Activated CD4-positive, alpha-beta T cell treated with anti-CD3 and anti-CD28 coated beads for 1 hour (primary cell): ENCODE measurements around the gene MCRIP1.

ENCODE experiments used
- DNase-seq: peaks from one replicate; pipeline ENCODE4 v3.0.0-alpha.2; 2020

Gene MCRIP1

DNA sequence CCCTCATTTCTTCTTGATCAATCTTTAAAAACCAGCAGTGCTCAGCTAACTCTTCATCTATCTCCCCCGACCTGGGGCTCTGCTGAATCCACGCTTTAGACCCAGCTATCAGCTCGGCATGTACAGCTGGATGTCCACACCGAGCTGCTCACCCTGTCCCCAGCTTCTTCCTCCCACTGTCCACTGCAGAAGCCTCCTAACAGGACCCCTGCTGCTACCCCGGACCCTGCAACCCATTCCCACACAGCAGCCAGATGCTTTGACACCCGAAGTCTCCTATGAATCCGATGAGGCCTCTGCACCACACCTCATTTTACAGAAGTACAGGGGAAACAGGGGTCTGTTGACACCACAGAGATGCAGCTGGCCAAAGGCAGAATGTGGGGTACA, 15.3 kb downstream of the MCRIP1 start:
- no peak for DNase-seq

DNA sequence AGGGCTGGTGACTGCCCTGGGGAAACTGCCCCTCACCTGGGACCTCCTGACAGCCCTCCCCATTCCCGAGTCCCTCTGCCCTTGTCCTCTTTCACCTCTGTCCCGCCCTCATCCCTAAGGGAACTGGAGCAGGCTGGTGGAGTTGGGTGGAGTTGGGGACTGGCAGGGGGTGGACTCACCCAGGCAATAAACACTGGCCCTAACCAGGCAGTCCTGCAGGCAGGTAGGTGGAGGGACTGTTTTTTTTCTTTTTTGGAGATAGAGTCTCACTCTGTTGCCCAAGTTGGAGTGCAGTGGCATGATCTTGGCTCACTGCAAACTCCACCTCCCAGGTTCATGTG, 17.5 kb downstream of the MCRIP1 start:
- DNase-seq: no peak

DNA sequence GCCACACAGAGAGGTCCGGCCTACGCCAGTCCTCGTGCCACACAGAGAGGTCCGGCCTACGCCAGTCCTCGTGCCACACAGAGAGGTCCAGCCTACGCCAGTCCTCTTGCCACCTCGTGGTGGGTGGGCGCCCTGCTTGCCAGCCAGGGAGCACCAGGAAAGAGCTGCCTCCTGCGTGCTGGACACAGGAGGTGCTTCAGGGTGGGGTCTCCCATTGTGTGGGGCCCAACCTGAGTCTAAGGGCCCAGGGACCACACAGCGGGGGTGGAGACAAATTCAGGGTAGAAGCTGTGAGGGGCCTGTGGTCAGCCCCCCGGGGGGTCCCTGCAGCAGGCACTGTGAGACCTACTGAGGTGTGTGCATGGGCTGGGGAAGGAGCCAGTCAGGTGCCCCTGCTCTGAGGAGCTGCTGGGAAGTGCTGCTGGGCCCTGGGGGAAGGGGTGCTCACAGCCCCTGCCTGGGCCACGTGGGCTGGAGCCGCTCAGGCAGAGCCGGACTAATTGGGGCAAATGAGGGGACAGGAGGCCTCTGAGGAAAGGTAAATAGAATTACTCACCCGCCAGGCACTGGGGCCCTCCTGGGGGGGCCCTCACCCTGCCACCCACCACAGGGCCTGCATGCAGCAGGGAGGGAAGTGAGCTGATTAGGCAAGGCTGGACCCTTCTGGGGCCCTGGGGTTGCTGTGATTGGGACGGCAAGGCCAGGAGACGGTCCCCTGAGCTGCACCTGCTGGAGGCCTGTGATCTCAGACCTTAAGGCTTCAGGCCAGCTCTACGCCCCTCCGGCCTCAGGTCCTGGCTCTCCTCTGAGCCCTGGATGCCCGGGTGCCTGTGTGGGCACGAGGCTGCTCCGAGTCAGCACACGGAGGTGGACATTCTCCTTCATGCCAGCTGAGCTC, 18.1 kb downstream of the MCRIP1 start:
- DNase-seq: no peak

DNA sequence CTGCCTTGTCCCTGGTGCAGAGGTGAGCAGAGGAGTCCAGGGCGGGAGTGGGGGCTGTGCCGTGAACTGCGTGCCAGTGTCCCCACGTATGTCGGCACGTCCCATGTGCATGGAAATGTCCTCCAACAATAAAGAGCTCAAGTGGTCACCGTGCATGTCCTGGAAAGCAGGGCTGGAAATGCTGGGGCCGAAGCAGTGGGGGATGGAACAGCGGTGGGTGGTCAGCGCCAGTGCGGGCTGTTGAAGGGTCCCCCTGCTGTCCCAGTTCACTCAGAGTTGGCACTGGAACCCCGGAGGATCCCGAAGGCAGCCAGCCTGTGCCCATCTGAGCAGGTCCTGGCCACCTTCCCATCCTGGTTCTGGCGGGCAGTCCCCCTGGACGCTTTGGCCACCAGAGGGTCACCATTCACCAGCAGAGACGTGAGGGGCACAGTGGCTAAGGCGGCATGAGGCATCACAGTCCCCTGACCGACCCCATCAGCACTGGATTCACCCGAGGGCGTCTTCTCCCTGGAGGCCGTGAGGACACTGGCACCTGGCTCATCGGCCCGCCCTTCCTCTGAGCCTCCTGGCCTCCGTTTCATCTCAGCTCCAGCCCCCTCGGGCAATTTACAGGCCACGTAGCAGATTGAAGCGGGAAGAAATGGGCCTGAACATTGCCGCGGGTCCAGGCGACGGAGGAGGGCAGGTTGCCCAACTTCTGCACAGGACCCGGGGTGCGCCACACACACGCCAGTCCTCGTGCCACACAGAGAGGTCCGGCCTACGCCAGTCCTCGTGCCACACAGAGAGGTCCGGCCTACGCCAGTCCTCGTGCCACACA, 19.0 kb downstream of the MCRIP1 start:
- DNase-seq: no peak

DNA sequence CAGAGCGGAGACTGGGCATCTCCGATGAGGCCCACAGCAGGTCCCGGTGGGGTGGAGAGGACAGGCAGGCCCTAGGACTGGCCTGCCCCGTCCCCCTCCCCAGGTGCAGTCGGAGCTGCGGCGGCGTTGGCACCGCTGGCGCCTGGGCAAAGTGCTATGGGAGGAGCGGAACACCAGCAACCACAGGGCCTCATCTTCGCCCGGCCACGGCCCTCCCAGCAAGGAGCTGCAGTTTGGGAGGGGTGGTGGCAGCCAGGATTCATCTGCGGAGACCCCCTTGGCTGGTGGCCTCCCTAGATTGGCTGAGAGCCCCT, 19.8 kb downstream of the MCRIP1 start:
- no peak for DNase-seq

DNA sequence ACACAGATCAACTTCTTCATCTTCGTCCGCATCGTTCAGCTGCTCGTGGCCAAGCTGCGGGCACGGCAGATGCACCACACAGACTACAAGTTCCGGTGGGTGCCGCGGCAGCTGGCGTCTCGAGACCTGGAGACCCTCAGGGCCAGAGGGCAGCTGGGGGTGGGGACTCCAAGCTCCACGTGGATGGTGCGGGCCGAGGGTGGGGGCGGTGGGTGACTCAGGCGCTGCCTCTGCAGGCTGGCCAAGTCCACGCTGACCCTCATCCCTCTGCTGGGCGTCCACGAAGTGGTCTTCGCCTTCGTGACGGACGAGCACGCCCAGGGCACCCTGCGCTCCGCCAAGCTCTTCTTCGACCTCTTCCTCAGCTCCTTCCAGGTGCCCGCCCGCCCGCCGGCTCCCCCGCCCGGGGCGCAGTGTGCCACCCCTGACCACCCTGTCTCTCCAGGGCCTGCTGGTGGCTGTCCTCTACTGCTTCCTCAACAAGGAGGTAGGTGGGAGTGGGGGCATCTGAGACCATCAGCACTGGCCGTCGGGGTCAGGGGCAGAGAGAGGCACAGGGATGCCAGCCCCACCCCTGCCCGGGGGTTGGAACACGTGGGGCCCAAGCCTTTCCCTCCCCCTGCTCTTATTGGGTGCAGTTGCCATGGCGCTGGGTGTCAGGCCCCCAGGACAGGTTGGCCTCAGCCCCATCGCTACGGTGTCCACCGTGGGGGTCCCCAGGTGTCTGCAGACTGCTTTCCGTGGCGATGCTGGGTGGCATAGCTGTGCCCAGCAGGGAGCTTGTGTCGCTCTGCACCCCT, 20.3 kb downstream of the MCRIP1 start:
- no peak for DNase-seq

DNA sequence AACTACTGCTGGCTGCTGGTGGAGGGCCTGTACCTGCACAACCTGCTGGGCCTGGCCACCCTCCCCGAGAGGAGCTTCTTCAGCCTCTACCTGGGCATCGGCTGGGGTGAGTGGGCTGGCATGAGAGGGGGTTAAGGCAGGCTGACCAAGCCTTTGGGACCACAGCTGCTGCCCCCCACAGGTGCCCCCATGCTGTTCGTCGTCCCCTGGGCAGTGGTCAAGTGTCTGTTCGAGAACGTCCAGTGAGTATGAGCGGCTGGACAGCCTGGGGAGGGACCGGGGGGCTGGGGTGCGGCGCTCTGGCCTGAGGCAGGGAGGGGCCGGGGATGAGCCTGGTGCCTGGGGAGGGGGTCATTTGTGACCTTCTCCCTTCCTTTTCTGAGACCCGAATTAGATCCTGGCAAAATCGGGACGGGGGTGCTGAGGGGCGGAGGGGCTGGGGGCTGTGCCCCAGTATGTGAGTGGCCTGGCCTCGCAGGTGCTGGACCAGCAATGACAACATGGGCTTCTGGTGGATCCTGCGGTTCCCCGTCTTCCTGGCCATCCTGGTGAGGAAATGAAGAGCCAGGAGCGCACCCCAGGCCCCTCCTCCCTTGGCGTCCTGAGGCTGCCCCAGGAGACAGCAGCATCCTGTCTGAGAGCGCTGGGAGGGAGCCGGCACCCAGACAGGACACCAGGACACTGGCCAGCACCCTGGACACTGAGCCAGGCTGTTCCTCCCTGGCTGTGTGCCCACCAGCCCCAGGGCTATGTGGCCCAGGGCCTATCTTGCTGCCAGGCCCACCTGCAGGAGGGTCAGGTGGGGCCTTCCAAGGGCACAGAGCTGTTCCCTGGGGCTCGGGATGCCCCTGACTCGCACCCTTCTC, 21.2 kb downstream of the MCRIP1 start:
- DNase-seq: no peak

DNA sequence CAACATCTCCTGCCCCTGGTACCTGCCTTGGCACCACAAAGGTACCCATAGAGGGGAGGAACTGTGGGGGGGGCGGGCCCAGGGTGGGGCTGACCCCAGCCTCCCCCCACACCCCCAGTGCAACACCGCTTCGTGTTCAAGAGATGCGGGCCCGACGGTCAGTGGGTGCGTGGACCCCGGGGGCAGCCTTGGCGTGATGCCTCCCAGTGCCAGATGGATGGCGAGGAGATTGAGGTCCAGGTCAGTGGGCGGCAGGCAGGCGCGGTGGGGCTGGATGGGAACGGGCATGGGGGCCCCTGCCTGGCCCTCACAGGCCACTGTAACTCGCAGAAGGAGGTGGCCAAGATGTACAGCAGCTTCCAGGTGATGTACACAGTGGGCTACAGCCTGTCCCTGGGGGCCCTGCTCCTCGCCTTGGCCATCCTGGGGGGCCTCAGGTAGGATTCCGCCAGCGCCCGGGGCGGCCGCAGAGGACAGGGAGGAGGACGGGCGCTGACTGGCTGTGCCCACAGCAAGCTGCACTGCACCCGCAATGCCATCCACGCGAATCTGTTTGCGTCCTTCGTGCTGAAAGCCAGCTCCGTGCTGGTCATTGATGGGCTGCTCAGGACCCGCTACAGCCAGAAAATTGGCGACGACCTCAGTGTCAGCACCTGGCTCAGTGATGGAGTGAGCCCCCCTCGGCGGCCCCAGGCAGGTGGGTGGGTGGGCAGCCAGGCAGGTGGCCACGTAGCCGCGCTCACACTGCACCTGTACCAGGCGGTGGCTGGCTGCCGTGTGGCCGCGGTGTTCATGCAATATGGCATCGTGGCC, 22.0 kb downstream of the MCRIP1 start:
- DNase-seq: no peak

DNA sequence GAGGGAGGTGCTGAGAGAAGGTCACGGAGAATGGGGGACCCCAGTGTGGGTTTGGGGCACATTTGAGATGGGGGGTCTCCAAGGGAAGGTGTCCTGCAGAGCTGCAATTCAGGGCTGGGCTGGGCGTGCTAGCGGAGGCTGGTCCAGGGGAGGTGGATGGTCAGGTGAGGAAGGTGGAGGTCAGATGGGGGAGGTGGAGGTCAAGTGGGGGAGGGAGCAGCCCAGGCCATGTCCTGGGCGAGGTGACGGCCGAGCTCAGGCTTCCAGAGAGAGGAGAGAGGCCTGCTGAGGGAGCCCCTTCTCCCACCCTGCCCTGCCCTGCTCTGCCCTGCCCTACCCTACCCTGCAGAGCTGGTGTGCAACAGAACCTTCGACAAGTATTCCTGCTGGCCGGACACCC, 22.6 kb downstream of the MCRIP1 start:
- DNase-seq: no peak

DNA sequence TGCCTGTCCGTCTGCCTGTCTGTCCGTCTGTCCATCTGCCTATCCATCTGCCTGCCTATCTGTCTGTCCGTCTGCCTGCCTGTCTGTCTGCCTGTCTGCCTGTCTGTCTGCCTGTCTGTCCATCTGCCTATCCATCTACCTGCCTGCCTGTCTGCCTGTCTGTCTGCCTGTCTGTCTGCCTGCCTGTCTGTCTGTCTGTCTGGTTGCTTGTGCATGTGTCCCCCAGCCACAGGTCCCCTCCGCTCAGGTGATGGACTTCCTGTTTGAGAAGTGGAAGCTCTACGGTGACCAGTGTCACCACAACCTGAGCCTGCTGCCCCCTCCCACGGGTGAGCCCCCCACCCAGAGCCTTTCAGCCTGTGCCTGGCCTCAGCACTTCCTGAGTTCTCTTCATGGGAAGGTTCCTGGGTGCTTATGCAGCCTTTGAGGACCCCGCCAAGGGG, 23.5 kb downstream of the MCRIP1 start:
- no peak for DNase-seq

DNA sequence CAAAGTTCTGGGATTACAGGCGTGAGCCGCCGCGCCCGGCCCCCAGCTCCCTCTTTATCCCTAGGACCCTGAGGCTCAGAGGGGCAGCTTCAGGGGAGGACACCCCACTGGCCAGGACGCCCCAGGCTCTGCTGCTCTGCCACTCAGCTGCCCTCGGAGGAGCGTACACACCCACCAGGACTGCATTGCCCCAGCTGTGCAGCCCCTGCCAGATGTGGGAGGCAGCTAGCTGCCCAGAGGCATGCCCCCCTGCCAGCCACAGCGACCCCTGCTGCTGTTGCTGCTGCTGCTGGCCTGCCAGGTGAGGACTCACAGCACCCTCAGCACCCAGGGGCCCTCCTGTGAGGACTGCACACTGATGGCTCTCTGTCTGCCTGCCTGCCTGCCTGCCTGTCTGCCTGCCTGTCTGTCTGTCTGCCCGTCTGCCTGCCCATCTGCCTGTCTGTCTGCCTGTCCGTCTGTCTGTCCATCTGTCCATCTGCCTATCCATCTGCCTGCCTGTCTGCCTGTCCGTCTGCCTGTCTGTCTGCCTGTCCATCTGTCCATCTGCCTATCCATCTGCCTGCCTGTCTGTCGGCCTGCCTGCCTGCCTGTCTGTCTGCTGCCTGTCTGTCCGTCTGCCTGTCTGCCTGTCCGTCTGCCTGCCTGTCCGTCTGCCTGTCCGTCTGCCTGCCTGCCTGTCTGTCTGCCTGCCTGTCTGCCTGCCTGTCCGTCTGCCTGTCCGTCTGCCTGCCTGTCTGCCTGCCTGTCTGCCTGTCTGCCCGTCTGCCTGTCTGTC, 24.1 kb downstream of the MCRIP1 start:
- DNase-seq: no peak

DNA sequence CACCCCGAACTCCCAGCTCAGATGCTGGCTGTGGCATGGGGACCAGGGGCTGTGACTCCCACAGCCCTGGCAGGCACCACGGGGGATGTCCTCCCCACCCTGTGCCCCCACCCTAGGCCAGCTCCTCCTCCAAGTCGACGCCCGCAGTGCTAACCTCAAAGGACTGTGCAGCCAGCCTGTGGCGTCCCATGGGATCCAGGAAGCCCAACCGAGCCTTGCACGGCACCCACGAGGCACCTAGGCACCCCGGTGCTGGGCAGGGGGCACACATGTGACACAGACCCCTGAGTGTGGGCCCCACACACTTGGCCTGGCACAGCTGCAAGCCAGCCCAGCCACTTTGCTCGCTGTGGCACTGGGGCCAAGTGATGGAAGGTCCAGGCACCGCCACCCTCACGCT, 25.3 kb downstream of the MCRIP1 start:
- no peak for DNase-seq

DNA sequence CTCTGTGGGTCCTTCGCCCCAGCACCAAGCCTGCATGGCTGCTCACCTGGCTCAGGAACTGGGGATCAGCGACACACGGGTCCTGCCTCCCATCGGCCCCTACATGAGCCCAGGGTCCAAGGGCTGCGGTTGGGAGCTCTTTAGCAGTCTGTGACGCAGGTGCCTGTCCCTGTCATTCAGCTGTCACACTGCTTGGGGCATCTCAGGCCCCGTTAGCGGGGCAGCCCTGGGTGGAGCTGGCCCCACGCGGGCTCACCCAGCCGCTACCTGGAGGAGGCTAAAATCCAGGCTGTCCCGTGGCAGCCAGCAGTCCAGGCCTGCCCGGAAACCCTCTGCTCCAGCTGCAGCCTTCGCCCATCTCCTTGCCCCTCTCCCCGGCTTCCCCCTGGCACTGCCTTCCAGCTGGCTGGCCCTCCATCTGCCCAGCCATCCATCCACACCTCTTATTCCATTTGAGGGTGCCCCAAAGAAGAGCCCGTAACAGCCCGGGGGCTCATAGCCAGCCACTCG, 25.8 kb downstream of the MCRIP1 start:
- DNase-seq: no peak

DNA sequence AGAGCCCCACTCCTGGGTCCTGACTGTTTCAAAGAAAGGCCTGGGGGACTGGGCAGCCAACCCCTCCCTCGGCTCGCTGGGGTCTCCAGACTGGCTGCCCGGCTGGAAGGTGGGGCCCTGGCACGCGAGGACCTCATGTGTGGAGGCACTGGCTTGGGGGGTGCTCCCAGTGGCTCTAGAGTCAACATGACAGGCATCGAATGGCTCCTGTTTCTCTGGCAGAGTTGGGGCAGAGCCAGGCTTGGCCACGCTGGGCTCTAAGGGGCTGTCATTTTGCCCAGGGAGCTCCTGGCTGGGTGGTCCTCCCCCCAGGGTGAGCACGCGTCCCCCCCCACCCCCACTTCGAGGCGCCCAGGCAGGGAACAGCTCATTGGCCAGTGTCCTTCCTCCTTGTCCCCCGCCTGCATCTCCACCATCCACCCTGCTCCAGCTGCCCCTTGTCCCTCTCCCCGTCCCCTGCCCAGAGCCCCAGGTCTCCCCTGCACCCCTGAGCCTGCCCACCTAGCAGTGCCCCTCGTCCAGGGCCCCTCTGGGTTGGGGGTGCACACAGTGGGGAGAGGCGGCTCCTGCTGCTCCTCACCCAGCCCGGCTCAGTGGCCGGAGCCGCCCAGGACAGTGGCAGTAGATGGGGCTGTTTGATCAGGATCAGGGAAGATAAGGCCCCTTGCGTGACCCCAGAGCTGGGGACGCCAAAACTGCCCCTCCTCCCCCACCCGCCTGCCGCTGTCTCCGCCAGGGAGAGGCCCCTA, 26.5 kb downstream of the MCRIP1 start:
- no peak for DNase-seq

DNA sequence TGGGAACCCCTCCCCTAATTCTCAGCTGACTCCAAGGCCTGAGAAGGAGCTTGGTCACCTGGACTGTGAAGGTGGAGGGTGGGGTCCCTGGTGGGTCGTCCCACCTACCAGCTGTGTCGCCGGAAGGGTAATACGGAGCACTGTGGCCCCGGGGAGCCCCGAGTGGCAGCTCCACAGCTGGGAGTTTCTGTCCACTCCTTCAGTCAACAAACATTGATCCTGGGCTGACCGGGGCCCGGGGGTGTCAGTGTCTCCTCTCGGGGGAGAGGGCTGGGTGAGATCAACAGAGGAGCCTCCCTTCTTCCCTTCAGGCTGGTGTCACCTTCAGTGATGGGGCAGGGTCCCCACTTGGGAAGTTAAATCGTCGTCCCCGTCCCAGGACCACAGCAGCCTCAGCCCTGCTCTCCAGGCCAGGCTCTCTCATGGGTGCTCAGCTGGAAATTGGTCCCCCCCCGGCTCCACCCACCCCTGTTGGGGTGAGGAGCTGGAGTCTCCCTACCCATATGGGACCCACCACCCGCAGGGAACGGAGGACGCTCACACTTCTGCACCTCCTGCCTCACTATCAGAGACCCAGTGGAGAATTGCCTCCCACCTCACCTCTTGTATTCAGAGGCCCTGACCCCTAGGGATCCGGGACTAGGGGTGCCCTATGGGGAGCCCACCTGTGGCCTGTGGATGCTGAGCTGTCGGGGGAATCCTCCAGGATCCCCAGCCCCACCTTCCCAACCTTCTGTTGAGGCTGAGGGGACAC, 27.2 kb downstream of the MCRIP1 start:
- no peak for DNase-seq

DNA sequence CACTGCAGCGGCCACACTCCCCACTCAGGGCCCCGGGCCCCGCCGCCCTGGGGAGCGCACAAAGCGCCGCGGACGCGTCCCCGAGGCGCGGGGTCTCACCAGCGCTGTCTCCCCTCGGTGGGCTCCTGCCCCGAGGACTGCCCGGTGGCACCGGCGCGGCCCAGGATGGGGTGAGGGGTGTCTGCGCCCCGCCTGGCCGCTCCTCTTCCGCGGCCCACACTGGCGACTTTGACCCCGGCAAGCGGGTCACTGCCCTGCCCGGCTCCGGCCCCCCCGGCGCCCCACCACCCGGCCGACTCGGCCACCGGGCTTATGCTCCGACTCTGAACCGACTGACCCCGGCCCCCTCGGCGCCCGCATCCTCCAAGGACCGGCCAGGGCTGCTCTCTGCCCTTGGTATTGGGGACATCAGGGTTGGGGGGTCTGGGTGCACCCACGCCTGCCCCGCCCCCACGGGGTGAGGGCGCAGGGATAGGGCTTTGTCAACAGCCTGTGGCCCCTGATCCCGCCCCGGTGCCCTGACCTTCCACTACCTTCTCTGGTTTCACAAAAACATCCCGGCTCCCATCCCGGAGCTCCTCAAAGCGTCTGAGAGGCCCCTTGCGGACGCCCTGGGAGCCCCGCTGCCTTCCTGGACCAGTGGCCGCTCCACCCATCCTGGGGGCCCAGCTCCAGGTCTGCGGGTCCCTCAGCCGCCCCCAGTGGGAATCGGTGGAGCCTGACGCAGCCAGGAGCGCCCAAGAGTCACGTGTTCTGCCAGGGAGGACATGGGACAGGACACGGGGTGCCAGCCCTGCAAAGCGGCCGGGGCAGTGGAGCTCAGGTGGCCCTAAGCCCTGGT, 28.3 kb downstream of the MCRIP1 start:
- no peak for DNase-seq

DNA sequence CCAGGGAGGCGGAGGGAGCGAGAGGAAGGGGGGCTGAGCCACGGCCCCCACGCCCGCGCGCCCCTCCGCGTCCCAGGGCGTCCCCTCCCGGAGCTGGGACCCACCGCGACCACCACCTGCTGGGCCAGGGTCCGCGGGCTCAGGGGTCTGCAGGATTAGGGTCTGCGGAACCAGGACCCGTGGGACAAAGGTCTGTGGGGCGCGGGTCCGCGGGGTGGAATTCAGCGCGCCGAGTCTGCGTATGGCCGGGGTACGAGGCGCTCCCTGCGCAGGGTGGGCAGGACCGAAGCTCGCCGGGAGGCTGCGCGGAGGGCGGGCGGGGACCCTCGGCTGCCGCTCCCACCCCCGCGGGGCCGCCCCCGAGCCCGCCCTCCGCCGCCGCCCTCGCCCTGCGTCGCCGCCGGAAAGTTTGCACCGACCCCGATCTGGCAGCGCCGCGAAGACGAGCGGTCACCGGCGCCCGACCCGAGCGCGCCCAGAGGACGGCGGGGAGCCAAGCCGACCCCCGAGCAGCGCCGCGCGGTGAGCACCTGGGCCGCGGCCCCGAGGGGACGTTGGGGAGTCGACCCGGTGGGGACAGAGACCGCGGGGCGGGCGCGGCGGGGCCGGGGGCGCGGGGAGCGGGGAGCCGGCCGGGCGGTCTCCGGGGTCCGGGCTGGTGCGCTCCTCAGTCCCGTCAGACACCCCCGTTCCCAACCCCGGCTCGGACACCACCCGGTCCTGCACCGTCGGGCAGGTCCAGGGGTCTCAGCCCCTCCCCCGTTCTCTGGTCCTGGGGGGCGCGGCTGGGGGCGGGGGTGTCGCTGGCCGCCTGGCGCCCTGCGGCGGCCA, 29.1 kb downstream of the MCRIP1 start, which contains the start of gene GCGR:
TSS of gene GCGR (plus strand) at position 423 of the 831 bp plus-strand sequence. CDS start 4,869 bp downstream, outside the sequence.
- DNase-seq: no peak
